ENCODE data around the gene CCM2.
A peak's percentile ranks its signal among the peaks of the same experiment; 100 is the strongest.

The CCM2 gene

DNA sequence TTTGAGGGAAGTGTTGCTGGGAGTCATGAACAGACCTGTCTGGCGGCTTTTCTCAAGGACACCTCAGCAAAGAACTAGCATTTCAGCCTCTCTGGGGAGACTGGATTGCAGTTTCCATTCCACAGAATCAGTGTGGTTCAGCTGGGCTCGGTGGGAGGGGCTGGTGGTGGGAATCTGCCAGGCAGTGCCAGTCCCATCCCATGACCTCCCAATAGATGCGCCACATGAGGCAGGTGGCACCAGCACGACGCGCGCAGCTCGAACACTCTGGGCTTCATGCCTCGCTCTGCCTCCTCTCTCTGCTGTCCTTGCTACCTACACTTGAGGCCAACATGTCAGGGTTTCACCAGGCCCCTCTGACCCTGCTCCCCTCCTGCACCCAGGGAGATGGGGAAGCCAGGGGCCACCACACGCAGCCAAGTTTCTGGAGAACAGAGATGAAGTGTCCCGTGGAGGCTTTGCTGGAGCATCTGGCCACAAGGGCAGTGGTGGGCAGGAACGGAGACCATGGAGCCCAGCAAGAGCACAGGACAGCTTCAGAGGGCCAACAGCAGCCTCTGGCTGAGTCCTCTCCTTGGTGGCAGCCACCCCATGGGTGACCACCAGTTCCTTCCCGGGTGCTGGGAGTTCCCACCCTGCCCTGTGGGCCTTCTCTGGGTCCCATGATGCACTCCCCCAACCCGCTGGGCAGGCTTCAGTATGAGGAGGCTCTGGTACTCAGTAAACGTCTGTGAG, 86.5 kb downstream of the CCM2 start:
- H3K27me3 ChIP-seq (ENCODE audit: control insufficient read depth, insufficient read depth, low read length), result no peaks in the 10 kb centered on the region

DNA sequence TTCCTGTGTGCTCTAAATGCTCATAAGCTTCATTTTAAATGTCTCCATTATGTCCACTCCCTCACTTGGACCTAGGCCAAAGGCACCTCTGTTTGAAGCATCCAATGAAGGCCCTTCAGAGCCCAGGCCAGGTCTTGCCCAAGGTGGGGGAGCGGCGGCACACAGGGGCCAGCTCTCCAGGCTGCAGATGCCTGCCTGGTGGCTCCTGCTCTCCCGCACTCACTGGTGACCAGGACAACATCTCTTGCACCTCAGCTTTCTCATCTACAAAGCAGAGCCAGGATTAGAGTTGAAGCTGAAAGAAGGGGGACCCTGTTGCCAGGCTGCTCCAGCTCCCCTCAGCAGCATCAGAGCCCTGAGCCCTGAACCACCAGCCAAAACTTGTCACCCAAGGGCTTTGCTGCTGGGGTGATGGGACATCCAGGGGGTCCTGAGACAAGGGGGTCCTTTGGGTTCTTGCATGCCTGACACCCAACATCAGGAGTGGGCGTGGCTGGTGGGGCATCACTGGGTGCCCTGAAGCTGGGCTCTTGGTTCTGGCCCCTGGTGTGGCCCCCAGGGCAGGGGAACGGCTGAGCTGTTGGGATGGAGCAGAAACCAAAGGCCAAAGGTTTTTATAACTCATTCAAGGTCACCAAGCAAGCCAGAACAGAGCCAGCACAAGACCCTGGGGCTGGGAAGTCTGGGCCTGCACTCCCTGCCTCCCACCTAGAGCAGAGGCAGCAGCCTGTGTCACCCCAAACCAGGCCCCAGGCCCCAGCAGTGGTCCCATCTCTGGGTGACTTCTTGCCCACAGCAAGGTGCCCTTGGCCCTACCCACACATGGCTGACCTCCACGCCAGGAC, 87.5 kb downstream of the CCM2 start:
- TF ChIP-seq, protein P1, sequence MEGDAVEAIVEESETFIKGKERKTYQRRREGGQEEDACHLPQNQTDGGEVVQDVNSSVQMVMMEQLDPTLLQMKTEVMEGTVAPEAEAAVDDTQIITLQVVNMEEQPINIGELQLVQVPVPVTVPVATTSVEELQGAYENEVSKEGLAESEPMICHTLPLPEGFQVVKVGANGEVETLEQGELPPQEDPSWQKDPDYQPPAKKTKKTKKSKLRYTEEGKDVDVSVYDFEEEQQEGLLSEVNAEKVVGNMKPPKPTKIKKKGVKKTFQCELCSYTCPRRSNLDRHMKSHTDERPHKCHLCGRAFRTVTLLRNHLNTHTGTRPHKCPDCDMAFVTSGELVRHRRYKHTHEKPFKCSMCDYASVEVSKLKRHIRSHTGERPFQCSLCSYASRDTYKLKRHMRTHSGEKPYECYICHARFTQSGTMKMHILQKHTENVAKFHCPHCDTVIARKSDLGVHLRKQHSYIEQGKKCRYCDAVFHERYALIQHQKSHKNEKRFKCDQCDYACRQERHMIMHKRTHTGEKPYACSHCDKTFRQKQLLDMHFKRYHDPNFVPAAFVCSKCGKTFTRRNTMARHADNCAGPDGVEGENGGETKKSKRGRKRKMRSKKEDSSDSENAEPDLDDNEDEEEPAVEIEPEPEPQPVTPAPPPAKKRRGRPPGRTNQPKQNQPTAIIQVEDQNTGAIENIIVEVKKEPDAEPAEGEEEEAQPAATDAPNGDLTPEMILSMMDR (IDR thresholded peaks at IDR 0.05), result no peak
- Histone ChIP-seq H3K27me3 (ENCODE audit: control insufficient read depth, insufficient read depth, low read length) (no peaks in the 10 kb centered on the region), H3K4me1 (no peaks in the 10 kb centered on the region), H3K4me3 (ENCODE audit: low read depth, low read length) (no peak overlapping the region), H3K79me2 (no peaks in the 10 kb centered on the region), H3K4me2 (ENCODE audit: low read length) (no peak overlapping the region), H3K36me3 (ENCODE audit: control insufficient read depth, insufficient read depth, low read length) (no peaks in the 10 kb centered on the region), H3K9me3 (ENCODE audit: control insufficient read depth, low read length) (no peaks in the 10 kb centered on the region), H3K27ac (no peak overlapping the region), H3K9ac (no peak overlapping the region), H2AFZ (no peak overlapping the region)

More for the DNA sequence above, 86.5 kb downstream of the CCM2 start:
- H3K4me1 ChIP-seq, result no peaks in the 10 kb centered on the region
- H3K9me3 ChIP-seq (ENCODE audit: control insufficient read depth, low read length), result no peaks in the 10 kb centered on the region
- no peaks in the 10 kb centered on the region for H3K79me2 ChIP-seq
- no peak overlapping the region for H3K4me3 ChIP-seq (ENCODE audit: low read depth, low read length)
- no peak overlapping the region for H3K4me2 ChIP-seq (ENCODE audit: low read length)
- no peak overlapping the region for H3K9ac ChIP-seq
- H3K27ac ChIP-seq, result no peak overlapping the region
- H2AFZ ChIP-seq, result no peak overlapping the region
- TF ChIP-seq, protein P1 (IDR thresholded peaks at IDR 0.05), result no peak
- H3K36me3 ChIP-seq (ENCODE audit: control insufficient read depth, insufficient read depth, low read length), result no peaks in the 10 kb centered on the region

DNA sequence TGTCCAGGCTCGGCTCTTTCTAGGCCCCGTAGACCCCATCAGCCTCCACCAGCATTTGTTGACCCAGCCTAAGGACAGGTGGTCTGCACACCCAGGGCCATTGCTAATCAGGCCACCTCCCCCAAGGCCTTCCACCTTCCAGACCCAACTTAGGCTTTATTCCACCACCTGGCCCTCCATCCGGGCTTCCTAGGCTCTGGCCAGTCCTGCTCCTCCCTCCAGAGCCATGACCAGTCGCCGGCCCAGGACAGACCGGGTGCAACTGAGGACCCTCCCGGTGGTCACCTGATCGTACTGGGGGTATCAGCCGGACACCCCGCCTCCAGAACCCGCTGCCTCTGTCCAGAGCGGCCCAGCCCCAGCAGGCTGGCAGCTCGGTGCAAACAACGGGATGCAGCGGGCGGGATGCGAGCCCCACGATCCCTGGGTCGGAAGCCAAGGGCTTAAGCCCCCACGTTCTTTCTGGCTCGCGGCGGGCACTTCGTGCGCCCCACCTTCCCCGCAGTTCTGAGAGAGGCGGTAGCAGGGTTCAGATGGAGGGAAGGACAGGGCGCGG, 88.2 kb downstream of the CCM2 start:
- peak overlapping the region; percentile 86 for H2AFZ ChIP-seq
- H3K4me1 ChIP-seq, result no peaks in the 10 kb centered on the region
- H3K36me3 ChIP-seq (ENCODE audit: control insufficient read depth, insufficient read depth, low read length), result no peaks in the 10 kb centered on the region
- no peaks in the 10 kb centered on the region for H3K79me2 ChIP-seq
- H3K9ac ChIP-seq, result no peak overlapping the region
- no peak overlapping the region for H3K4me2 ChIP-seq (ENCODE audit: low read length)
- H3K27ac ChIP-seq, result no peak overlapping the region
- H3K9me3 ChIP-seq (ENCODE audit: control insufficient read depth, low read length), result no peaks in the 10 kb centered on the region
- no peaks in the 10 kb centered on the region for H3K27me3 ChIP-seq (ENCODE audit: control insufficient read depth, insufficient read depth, low read length)
- no peak overlapping the region for H3K4me3 ChIP-seq (ENCODE audit: low read depth, low read length)
- TF ChIP-seq, protein P1 (IDR thresholded peaks at IDR 0.05), result no peak

DNA sequence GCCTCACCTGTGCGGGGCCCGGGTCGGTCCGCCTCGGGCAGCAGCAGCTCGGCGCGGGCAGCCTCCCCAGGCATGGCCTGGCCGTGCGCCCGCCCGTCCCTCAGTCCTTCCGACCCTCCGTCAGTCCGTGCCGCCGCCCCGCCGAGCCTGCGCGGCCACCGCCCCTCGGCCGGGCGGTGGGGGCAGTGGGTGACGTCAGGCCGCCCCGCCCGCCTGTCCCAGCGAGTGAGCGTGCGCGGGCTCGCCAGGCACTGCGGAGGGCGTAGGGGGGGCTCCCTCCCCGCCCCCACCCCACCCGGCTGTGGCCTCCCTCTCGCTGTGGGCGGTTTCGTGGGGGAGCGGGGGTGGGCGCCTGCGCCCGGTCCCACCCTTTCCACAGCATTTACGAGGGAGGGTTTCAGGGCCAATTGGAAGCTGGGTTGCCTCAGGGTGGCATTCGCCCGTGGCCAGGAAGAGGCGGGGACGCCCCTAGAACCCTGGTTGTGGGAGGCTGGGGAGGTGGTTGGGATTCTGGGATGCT, 88.9 kb downstream of the CCM2 start, which contains the start of gene NACAD:
Gene NACAD, minus strand, starts transcription at position 149 of the 520 bp plus-strand sequence. Its CDS starts 75 bp downstream, at position 74.
- no peak within 1 kb of the TSS for H3K27ac ChIP-seq
- H3K9me3 ChIP-seq (ENCODE audit: control insufficient read depth, low read length), result no peaks in the 10 kb centered on the region
- H3K79me2 ChIP-seq, result no peaks in the 10 kb centered on the region
- no peaks in the 10 kb centered on the region for H3K27me3 ChIP-seq (ENCODE audit: control insufficient read depth, insufficient read depth, low read length)
- peak within 1 kb of the TSS; percentile 86 for H2AFZ ChIP-seq
- H3K4me1 ChIP-seq, result no peaks in the 10 kb centered on the region
- no peaks in the 10 kb centered on the region for H3K36me3 ChIP-seq (ENCODE audit: control insufficient read depth, insufficient read depth, low read length)
- H3K4me2 ChIP-seq (ENCODE audit: low read length), result peak within 1 kb of the TSS; percentile 13
- TF ChIP-seq, protein P1 (IDR thresholded peaks at IDR 0.05), result no peak
- H3K9ac ChIP-seq, result no peak within 1 kb of the TSS
- H3K4me3 ChIP-seq (ENCODE audit: low read depth, low read length), result no peak within 1 kb of the TSS

Data from parathyroid adenoma (tissue), 2 donors.